ENCODE data around the gene PLIN3.

PLIN3 gene

DNA sequence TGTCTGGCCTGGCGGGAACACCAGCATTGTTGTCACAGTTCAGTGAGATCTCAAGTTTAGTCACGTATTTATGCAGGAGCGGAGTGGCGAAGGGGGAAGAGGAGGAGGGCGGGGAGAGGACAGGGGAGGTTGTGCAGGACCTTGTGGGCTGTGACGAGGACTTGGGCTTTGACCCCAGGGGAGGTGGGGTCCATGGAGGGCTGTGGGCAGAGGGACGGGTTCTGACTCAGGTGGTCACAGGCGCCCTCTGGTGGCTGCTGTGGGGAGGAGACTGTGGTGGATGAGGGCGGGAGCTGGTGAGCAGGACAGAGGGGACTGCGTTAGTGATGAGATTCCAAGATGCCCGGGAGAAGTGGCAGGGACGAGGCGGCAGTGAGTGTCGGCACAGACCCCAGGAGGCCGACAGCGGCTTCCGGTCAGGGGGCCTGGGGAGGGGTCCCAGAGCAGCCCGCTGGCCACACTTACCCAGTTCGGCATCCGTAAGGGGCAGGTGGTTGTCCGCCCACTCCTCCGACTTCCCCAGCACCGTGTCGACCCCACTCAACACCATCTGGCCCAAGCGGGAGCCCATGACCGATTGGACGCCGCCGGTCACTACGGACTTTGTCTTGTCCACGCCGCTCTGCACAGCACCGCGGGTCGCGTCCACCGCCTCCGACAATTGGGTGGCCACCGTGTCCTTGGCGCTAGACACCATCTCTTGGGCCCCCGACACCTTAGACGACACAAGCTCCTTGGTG lies 15.7 kb downstream of the PLIN3 start (continued):
- TF ChIP-seq, protein P1, sequence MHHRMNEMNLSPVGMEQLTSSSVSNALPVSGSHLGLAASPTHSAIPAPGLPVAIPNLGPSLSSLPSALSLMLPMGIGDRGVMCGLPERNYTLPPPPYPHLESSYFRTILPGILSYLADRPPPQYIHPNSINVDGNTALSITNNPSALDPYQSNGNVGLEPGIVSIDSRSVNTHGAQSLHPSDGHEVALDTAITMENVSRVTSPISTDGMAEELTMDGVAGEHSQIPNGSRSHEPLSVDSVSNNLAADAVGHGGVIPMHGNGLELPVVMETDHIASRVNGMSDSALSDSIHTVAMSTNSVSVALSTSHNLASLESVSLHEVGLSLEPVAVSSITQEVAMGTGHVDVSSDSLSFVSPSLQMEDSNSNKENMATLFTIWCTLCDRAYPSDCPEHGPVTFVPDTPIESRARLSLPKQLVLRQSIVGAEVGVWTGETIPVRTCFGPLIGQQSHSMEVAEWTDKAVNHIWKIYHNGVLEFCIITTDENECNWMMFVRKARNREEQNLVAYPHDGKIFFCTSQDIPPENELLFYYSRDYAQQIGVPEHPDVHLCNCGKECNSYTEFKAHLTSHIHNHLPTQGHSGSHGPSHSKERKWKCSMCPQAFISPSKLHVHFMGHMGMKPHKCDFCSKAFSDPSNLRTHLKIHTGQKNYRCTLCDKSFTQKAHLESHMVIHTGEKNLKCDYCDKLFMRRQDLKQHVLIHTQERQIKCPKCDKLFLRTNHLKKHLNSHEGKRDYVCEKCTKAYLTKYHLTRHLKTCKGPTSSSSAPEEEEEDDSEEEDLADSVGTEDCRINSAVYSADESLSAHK (tag by site-specific recombination; IDR thresholded peaks at IDR 0.05), result no peak
- TF ChIP-seq, protein P2, sequence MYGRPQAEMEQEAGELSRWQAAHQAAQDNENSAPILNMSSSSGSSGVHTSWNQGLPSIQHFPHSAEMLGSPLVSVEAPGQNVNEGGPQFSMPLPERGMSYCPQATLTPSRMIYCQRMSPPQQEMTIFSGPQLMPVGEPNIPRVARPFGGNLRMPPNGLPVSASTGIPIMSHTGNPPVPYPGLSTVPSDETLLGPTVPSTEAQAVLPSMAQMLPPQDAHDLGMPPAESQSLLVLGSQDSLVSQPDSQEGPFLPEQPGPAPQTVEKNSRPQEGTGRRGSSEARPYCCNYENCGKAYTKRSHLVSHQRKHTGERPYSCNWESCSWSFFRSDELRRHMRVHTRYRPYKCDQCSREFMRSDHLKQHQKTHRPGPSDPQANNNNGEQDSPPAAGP (tag by site-specific recombination; IDR thresholded peaks at IDR 0.05), result peak; percentile 37; the same call in 1 of the 2 replicates
- TF ChIP-seq, protein P3, sequence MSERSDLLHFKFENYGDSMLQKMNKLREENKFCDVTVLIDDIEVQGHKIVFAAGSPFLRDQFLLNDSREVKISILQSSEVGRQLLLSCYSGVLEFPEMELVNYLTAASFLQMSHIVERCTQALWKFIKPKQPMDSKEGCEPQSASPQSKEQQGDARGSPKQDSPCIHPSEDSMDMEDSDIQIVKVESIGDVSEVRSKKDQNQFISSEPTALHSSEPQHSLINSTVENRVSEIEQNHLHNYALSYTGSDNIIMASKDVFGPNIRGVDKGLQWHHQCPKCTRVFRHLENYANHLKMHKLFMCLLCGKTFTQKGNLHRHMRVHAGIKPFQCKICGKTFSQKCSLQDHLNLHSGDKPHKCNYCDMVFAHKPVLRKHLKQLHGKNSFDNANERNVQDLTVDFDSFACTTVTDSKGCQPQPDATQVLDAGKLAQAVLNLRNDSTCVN (tag by site-specific recombination; optimal IDR thresholded peaks at IDR 0.05), result no peak
- TF ChIP-seq ZNF133 (tag by site-specific recombination; IDR thresholded peaks at IDR 0.05), result no peak
- no peak for TF ChIP-seq ZNF777 (tag by site-specific recombination; IDR thresholded peaks at IDR 0.05; ENCODE audit: borderline replicate concordance)
- TF ChIP-seq ZNF175 (tag by site-specific recombination; IDR thresholded peaks at IDR 0.05), result no peak
- TF ChIP-seq ZNF514 (tag by site-specific recombination; IDR thresholded peaks at IDR 0.05), result no peak
- no peak for TF ChIP-seq ZNF747 (tag by site-specific recombination; IDR thresholded peaks at IDR 0.05)
- TF ChIP-seq, protein P4, sequence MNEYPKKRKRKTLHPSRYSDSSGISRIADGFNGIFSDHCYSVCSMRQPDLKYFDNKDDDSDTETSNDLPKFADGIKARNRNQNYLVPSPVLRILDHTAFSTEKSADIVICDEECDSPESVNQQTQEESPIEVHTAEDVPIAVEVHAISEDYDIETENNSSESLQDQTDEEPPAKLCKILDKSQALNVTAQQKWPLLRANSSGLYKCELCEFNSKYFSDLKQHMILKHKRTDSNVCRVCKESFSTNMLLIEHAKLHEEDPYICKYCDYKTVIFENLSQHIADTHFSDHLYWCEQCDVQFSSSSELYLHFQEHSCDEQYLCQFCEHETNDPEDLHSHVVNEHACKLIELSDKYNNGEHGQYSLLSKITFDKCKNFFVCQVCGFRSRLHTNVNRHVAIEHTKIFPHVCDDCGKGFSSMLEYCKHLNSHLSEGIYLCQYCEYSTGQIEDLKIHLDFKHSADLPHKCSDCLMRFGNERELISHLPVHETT (tag by site-specific recombination; IDR thresholded peaks at IDR 0.05), result 0 out of 2 replicates have a peak, but pooled peaks have one; percentile 18
- no peak for TF ChIP-seq ZNF274 (IDR thresholded peaks at IDR 0.05; ENCODE audit: low read length)
- TF ChIP-seq ZNF274 (tag by site-specific recombination; IDR thresholded peaks at IDR 0.05; ENCODE audit: borderline replicate concordance), result no peak
- no peak for TF ChIP-seq ZBTB1 (tag by site-specific recombination; IDR thresholded peaks at IDR 0.05)
- TF ChIP-seq, protein P5, sequence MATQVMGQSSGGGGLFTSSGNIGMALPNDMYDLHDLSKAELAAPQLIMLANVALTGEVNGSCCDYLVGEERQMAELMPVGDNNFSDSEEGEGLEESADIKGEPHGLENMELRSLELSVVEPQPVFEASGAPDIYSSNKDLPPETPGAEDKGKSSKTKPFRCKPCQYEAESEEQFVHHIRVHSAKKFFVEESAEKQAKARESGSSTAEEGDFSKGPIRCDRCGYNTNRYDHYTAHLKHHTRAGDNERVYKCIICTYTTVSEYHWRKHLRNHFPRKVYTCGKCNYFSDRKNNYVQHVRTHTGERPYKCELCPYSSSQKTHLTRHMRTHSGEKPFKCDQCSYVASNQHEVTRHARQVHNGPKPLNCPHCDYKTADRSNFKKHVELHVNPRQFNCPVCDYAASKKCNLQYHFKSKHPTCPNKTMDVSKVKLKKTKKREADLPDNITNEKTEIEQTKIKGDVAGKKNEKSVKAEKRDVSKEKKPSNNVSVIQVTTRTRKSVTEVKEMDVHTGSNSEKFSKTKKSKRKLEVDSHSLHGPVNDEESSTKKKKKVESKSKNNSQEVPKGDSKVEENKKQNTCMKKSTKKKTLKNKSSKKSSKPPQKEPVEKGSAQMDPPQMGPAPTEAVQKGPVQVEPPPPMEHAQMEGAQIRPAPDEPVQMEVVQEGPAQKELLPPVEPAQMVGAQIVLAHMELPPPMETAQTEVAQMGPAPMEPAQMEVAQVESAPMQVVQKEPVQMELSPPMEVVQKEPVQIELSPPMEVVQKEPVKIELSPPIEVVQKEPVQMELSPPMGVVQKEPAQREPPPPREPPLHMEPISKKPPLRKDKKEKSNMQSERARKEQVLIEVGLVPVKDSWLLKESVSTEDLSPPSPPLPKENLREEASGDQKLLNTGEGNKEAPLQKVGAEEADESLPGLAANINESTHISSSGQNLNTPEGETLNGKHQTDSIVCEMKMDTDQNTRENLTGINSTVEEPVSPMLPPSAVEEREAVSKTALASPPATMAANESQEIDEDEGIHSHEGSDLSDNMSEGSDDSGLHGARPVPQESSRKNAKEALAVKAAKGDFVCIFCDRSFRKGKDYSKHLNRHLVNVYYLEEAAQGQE (tag by site-specific recombination; IDR thresholded peaks at IDR 0.05), result no peak
- TF ChIP-seq SP2 (tag by site-specific recombination; IDR thresholded peaks at IDR 0.05), result no peak
- no peak for TF ChIP-seq ZNF596 (tag by site-specific recombination; IDR thresholded peaks at IDR 0.05)
- no peak for TF ChIP-seq TRIM28 (IDR thresholded peaks at IDR 0.05; ENCODE audit: borderline replicate concordance, low read length)
- no peak for TF ChIP-seq ZSCAN23 (tag by site-specific recombination; IDR thresholded peaks at IDR 0.05)
- TF ChIP-seq ZNF610 (tag by site-specific recombination; IDR thresholded peaks at IDR 0.05; ENCODE audit: borderline replicate concordance), result no peak
- no peak for TF ChIP-seq GLI4 (tag by site-specific recombination; IDR thresholded peaks at IDR 0.05)
- TF ChIP-seq ZNF354C (tag by site-specific recombination; IDR thresholded peaks at IDR 0.05; ENCODE audit: borderline replicate concordance, low read depth), result no peak
- TF ChIP-seq ZNF16 (tag by site-specific recombination; IDR thresholded peaks at IDR 0.05; ENCODE audit: low read depth), result peak; percentile 63; the same call in 1 of the 2 replicates
- TF ChIP-seq SALL2 (tag by site-specific recombination; IDR thresholded peaks at IDR 0.05; ENCODE audit: borderline replicate concordance), result no peak
- no peak for TF ChIP-seq ZNF529 (tag by site-specific recombination; IDR thresholded peaks at IDR 0.05; ENCODE audit: insufficient replicate concordance)
- no peak for TF ChIP-seq ZNF549 (tag by site-specific recombination; IDR thresholded peaks at IDR 0.05)
- TF ChIP-seq, protein P6, sequence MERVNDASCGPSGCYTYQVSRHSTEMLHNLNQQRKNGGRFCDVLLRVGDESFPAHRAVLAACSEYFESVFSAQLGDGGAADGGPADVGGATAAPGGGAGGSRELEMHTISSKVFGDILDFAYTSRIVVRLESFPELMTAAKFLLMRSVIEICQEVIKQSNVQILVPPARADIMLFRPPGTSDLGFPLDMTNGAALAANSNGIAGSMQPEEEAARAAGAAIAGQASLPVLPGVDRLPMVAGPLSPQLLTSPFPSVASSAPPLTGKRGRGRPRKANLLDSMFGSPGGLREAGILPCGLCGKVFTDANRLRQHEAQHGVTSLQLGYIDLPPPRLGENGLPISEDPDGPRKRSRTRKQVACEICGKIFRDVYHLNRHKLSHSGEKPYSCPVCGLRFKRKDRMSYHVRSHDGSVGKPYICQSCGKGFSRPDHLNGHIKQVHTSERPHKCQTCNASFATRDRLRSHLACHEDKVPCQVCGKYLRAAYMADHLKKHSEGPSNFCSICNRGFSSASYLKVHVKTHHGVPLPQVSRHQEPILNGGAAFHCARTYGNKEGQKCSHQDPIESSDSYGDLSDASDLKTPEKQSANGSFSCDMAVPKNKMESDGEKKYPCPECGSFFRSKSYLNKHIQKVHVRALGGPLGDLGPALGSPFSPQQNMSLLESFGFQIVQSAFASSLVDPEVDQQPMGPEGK (tag by site-specific recombination; IDR thresholded peaks at IDR 0.05), result peak; percentile 56; the same call in 1 of the 2 replicates
- TF ChIP-seq, protein P7, sequence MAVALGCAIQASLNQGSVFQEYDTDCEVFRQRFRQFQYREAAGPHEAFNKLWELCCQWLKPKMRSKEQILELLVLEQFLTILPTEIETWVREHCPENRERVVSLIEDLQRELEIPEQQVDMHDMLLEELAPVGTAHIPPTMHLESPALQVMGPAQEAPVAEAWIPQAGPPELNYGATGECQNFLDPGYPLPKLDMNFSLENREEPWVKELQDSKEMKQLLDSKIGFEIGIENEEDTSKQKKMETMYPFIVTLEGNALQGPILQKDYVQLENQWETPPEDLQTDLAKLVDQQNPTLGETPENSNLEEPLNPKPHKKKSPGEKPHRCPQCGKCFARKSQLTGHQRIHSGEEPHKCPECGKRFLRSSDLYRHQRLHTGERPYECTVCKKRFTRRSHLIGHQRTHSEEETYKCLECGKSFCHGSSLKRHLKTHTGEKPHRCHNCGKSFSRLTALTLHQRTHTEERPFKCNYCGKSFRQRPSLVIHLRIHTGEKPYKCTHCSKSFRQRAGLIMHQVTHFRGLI (tag by site-specific recombination; IDR thresholded peaks at IDR 0.05), result no peak
